DND-41 (cell line): ENCODE measurements around the gene CRYBG1.

Source experiments
- ATAC-seq: fragments of 200-7000 bp; cut with Tn5 transposase; 3 replicates; pipeline ENCODE4 v1.9.1; 2021; ENCODE audit warnings: low read depth; ENCODE audit not compliant: insufficient read depth
- DNase-seq: peaks from one replicate; pipeline ENCODE4 v3.0.0-alpha.2; 2020
- H2AFZ ChIP-seq: 2 replicates; pipeline ENCODE4 v1.6.0; 2012; ENCODE audit warnings: low read depth, low read length
- H3K27ac ChIP-seq: 2 replicates; pipeline ENCODE4 v1.5.1; 2012; ENCODE audit warnings: low read length, inconsistent platforms
- H3K27me3 ChIP-seq: fragments of 200-600 bp; sonication (generic); 2 replicates; pipeline ENCODE4 v1.6.0; 2012; ENCODE audit warnings: low read length, mild to moderate bottlenecking, inconsistent platforms; ENCODE audit not compliant: insufficient read depth, poor library complexity
- H3K36me3 ChIP-seq: 2 replicates; pipeline ENCODE4 v1.5.1; 2012; ENCODE audit warnings: low read length, inconsistent platforms; ENCODE audit not compliant: insufficient read depth
- H3K4me1 ChIP-seq: 2 replicates; pipeline ENCODE4 v1.5.1; 2012; ENCODE audit warnings: mild to moderate bottlenecking, low read length; ENCODE audit not compliant: insufficient read depth
- H3K4me2 ChIP-seq: 2 replicates; pipeline ENCODE4 v1.6.0; 2012; ENCODE audit warnings: mild to moderate bottlenecking, moderate library complexity, low read length, inconsistent platforms; ENCODE audit not compliant: insufficient read depth
- H3K4me3 ChIP-seq, 2 experiments: fragments of 200-600 bp in 1 of 2; shearing (Covaris generic) in 1 of 2; 2 replicates each; pipeline ENCODE4 v1.5.1; 2012 to 2016; ENCODE audit warnings: inconsistent platforms in 2 of 2, low read length in 2 of 2, mild to moderate bottlenecking in 2 of 2, low read depth in 1 of 2, moderate library complexity in 1 of 2
- H3K79me2 ChIP-seq: 2 replicates; pipeline ENCODE4 v1.6.0; 2012; ENCODE audit warnings: low read length, inconsistent platforms; ENCODE audit not compliant: insufficient read depth
- H3K9ac ChIP-seq: 2 replicates; pipeline ENCODE4 v1.6.0; 2012; ENCODE audit warnings: low read depth, mild to moderate bottlenecking, inconsistent platforms, low read length, moderate library complexity
- H3K9me3 ChIP-seq: 2 replicates; pipeline ENCODE4 v1.5.1; 2012; ENCODE audit warnings: low read length, moderate library complexity, mild to moderate bottlenecking, inconsistent platforms; ENCODE audit not compliant: insufficient read depth, severe bottlenecking
- H4K20me1 ChIP-seq: 2 replicates; pipeline ENCODE4 v1.6.0; 2012; ENCODE audit warnings: low read length; ENCODE audit not compliant: insufficient read depth
- EZH2 ChIP-seq: IDR thresholded peaks from 3 replicates; pipeline ENCODE4 v1.6.1; 2012; ENCODE audit warnings: borderline replicate concordance, low read depth, mild to moderate bottlenecking, moderate library complexity, low read length, inconsistent platforms; ENCODE audit not compliant: severe bottlenecking
- TF ChIP-seq, protein P1 (sequence below): IDR thresholded peaks from 2 replicates; pipeline ENCODE4 v1.5.1; 2012; ENCODE audit warnings: borderline replicate concordance, low read length, moderate library complexity, mild to moderate bottlenecking; ENCODE audit not compliant: poor library complexity, severe bottlenecking; ENCODE audit errors: extremely low read depth

CRYBG1 gene

GRCh38 chr6:106460481-106460880, 100.0 kb downstream of the CRYBG1 start:
- no peak overlapping the region for H3K27ac ChIP-seq

DNA sequence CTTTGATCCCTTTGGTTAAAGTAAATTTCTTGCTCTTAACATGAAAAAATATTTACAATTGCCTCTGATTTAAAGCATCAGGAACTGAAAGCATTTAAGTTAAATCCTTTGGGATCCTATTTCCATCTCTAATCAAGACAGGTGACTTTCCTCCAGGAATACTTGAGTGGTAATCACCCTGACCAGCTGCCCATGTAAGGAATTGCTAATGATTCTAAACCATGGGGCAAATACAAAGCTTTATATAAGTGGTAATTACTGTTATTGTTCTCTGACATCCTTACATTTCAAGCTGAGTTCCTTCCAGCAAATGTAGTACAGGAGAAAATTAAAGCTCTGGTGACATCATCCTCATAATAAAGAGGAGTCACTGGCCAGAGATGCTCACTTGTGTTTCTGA, 100.6 kb downstream of the CRYBG1 start:
- no peaks in the 10 kb centered on the region for H3K36me3 ChIP-seq
- H3K4me1 ChIP-seq = no peaks in the 10 kb centered on the region
- no peaks in the 10 kb centered on the region for H4K20me1 ChIP-seq
- H3K27ac ChIP-seq = no peak overlapping the region
- no peaks in the 10 kb centered on the region for H3K9me3 ChIP-seq
- TF ChIP-seq EZH2 = no peak
- TF ChIP-seq, protein P1, sequence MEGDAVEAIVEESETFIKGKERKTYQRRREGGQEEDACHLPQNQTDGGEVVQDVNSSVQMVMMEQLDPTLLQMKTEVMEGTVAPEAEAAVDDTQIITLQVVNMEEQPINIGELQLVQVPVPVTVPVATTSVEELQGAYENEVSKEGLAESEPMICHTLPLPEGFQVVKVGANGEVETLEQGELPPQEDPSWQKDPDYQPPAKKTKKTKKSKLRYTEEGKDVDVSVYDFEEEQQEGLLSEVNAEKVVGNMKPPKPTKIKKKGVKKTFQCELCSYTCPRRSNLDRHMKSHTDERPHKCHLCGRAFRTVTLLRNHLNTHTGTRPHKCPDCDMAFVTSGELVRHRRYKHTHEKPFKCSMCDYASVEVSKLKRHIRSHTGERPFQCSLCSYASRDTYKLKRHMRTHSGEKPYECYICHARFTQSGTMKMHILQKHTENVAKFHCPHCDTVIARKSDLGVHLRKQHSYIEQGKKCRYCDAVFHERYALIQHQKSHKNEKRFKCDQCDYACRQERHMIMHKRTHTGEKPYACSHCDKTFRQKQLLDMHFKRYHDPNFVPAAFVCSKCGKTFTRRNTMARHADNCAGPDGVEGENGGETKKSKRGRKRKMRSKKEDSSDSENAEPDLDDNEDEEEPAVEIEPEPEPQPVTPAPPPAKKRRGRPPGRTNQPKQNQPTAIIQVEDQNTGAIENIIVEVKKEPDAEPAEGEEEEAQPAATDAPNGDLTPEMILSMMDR = no peak
- ATAC-seq = no peak
- no peak for DNase-seq
- no peaks in the 10 kb centered on the region for H3K79me2 ChIP-seq
- H2AFZ ChIP-seq = no peak overlapping the region
- H3K4me2 ChIP-seq = no peak overlapping the region
- H3K4me3 ChIP-seq = no peak overlapping the region
- H3K27me3 ChIP-seq = peaks cover 11% of the 10 kb centered on the region
- no peak overlapping the region for H3K9ac ChIP-seq

More at GRCh38 chr6:106460481-106460880, 100.0 kb downstream of the CRYBG1 start:
- ATAC-seq (no peak), DNase-seq (no peak)
- peaks cover 15% of the 10 kb centered on the region for H3K27me3 ChIP-seq
- no peaks in the 10 kb centered on the region for H3K9me3 ChIP-seq
- H3K36me3 ChIP-seq = no peaks in the 10 kb centered on the region
- H3K4me1 ChIP-seq = no peaks in the 10 kb centered on the region
- H4K20me1 ChIP-seq = no peaks in the 10 kb centered on the region
- no peak overlapping the region for H3K4me3 ChIP-seq
- H3K79me2 ChIP-seq = no peaks in the 10 kb centered on the region
- no peak overlapping the region for H2AFZ ChIP-seq
- H3K4me2 ChIP-seq = no peak overlapping the region
- no peak for TF ChIP-seq EZH2
- TF ChIP-seq, protein P1 = no peak
- no peak overlapping the region for H3K9ac ChIP-seq

GRCh38 chr6:106462923-106463557, 102.5 kb downstream of the CRYBG1 start:
- Histone ChIP-seq H3K4me3 (no peak overlapping the region), H3K4me1 (no peaks in the 10 kb centered on the region), H3K9me3 (no peaks in the 10 kb centered on the region), H3K27me3 (peaks cover 12% of the 10 kb centered on the region), H4K20me1 (no peaks in the 10 kb centered on the region), H3K27ac (no peak overlapping the region), H3K79me2 (no peaks in the 10 kb centered on the region), H3K36me3 (no peaks in the 10 kb centered on the region), H3K9ac (no peak overlapping the region), H3K4me2 (no peak overlapping the region), H2AFZ (no peak overlapping the region)
- TF ChIP-seq, protein P1 = no peak
- no peak for TF ChIP-seq EZH2
- ATAC-seq (no peak), DNase-seq (no peak)
